Lower lobe of right lung (tissue), 2 donors: ENCODE results near the gene KCNIP1. TPM values are rescaled to one million over a fixed set of nuclear protein-coding genes. Genes with fewer than 3 reads are reported as not detected.
A peak's percentile ranks its signal among the peaks of the same experiment; 100 is the strongest.

Source experiments
- ATAC-seq, 2 donors: fragments of 200-7000 bp; cut with Tn5 transposase; one replicate each; pipeline ENCODE4 v1.9.1; 2020 to 2022; ENCODE audit warnings: mild to moderate bottlenecking in 2 of 2, moderate library complexity in 2 of 2
- DNase-seq: peaks from one replicate; pipeline ENCODE4 v3.0.0-alpha.2; 2020
- H3K27ac ChIP-seq: fragments of 200-600 bp; one replicate; pipeline ENCODE4 v1.8.0; 2022
- H3K27me3 ChIP-seq: fragments of 200-600 bp; one replicate; pipeline ENCODE4 v1.8.0; 2022; ENCODE audit warnings: low read depth
- H3K36me3 ChIP-seq: fragments of 200-600 bp; one replicate; pipeline ENCODE4 v1.8.0; 2022; ENCODE audit warnings: mild to moderate bottlenecking
- H3K4me1 ChIP-seq: fragments of 200-600 bp; one replicate; pipeline ENCODE4 v1.8.0; 2022
- H3K4me3 ChIP-seq: fragments of 200-600 bp; one replicate; pipeline ENCODE4 v1.8.0; 2022; ENCODE audit warnings: mild to moderate bottlenecking
- H3K9me3 ChIP-seq: fragments of 200-600 bp; one replicate; pipeline ENCODE4 v1.8.0; 2022
- intact Hi-C: fragments of 100-400 bp; cut with DNase I; formaldehyde crosslinking; loops from one replicate; pipeline ENCODE4 v1.11.0; 2022
- total RNA-seq: library from RNA; stranded (reverse); fragmentation: NEBNext Ultra II Directional; extraction: Animal tissue kit (Norgen Biotek cat#: 25700); gene quantifications from one replicate; pipeline ENCODE4 v1.2.1, GENCODE V29; 2021
- TF ChIP-seq, protein P1 (sequence below): fragments of 200-600 bp; IDR thresholded peaks from one replicate; pipeline ENCODE4 v1.8.0; 2022; ENCODE audit warnings: antibody characterized with exemption, mild to moderate bottlenecking
- donor health status: DM: no; HTN: yes; CAD: no; lungs with severe emphysema.

Gene KCNIP1
- total RNA-seq, 1 donor from 2014 or later: 1.7 TPM

DNA sequence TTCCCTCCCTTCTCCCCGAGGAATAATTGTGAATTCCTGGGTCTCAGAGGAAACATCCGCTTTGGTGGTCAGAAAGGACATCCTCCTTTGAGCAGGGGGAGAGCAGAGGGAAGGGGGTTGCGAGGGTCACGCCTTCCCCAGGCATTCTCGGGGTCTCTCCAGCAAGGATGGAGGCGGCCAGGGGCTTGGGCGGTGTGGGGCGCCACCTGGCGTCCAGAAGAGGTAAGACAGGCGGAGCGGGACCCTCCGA is 129.1 kb downstream of the KCNIP1 start:
- Histone ChIP-seq H3K4me3 (peak overlapping the region; percentile 24), H3K4me1 (peaks cover 28% of the 10 kb centered on the region), H3K27me3 (no peaks in the 10 kb centered on the region), H3K9me3 (no peaks in the 10 kb centered on the region), H3K27ac (peak overlapping the region; percentile 48), H3K36me3 (no peaks in the 10 kb centered on the region)
- ATAC-seq: peak; percentile 79 to 81
- TF ChIP-seq, protein P1, sequence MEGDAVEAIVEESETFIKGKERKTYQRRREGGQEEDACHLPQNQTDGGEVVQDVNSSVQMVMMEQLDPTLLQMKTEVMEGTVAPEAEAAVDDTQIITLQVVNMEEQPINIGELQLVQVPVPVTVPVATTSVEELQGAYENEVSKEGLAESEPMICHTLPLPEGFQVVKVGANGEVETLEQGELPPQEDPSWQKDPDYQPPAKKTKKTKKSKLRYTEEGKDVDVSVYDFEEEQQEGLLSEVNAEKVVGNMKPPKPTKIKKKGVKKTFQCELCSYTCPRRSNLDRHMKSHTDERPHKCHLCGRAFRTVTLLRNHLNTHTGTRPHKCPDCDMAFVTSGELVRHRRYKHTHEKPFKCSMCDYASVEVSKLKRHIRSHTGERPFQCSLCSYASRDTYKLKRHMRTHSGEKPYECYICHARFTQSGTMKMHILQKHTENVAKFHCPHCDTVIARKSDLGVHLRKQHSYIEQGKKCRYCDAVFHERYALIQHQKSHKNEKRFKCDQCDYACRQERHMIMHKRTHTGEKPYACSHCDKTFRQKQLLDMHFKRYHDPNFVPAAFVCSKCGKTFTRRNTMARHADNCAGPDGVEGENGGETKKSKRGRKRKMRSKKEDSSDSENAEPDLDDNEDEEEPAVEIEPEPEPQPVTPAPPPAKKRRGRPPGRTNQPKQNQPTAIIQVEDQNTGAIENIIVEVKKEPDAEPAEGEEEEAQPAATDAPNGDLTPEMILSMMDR: peak; percentile 95
- peak; percentile 70 for DNase-seq
- intact Hi-C loops: loop anchor here (10.0 kb wide), 1 partner anchor 198 kb away; no protein-coding TSS in a partner anchor

DNA sequence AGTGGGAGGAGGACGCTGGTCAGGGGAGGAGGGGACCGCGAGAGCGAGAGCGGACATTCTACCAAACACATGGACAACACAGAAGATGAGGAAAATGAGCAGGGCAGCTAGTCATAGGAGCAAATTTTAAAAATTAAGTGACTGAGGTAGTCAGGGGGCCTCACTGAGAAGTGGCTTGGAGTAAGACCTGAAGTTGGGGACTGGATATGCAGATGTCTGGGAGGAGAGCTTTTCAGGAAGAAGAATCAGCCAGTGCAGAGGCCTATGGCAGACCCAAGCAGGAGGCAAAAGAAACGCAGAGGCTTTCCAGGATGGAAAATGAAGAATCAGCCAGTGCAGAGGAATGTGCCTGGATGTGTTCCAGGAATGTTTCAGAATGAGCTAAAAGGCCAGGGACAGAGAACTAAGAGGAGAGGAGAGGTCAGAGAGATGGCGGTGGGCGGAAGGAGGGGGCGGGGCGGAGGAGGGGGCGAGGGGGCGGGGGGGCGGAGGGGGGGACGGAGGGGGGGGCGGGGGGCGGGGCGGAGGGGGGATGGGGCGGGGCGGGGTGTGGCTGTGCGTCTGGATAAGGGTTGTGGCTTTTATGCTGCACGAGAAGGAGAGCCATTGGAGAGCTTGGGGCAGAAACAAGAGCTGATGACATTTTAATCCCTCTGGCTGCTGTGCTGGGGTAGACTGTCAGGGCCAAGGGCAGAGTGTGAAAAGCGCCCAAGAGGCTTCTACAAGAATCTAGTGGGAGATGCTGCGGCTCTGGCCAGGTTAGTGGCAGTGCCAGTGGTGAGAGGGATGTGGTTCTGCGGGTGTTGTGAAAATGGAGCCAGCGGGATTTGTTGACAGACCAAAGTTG is 129.6 kb downstream of the KCNIP1 start:
- H3K27me3 ChIP-seq: no peaks in the 10 kb centered on the region
- H3K9me3 ChIP-seq: no peaks in the 10 kb centered on the region
- intact Hi-C loops: loop anchor here (10.0 kb wide), 1 partner anchor 199 kb away; no protein-coding TSS in a partner anchor
- H3K4me3 ChIP-seq: peak overlapping the region; percentile 24
- ATAC-seq (peak; percentile 58 to 61), DNase-seq (no peak)
- peak overlapping the region; percentile 48 for H3K27ac ChIP-seq
- TF ChIP-seq, protein P1: no peak
- H3K4me1 ChIP-seq: peaks cover 28% of the 10 kb centered on the region
- no peaks in the 10 kb centered on the region for H3K36me3 ChIP-seq

DNA sequence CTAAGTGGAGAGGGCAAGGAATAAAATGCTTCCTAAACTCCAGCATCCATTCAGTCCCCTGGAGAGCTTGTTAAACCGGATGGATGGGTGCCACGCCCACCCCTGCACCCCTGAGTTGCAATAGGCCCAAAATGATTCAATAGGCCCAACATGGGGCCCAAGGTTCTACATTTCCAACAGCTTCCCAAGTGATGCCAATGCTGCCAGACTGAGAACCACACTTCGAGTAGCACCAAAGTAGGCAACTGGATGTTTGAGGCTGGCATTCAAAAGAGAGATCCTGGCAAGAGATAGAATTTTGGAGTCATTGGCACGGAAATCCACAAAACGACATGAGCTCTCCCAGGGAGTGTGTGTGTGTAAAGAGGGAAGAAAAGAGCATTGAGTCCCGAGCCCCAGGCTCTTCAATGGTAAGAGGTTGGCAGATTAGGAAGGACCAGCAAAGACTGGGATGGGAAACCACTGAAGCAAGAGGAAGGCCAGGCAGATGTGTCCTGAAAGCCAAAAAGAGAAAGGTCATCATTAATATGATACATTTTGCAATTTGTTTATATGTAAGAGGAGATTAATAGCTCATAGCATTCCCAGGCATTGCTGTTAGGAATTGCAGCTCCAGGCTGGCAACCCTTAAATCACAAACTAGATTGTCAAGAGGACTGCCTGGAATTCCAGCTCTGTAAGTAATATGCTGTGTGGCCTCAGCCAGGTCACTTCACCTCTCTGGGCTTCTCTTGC is 130.6 kb downstream of the KCNIP1 start:
- intact Hi-C loops: loop anchor here (10.0 kb wide), 1 partner anchor 200 kb away; no protein-coding TSS in a partner anchor
- H3K4me3 ChIP-seq: no peak overlapping the region
- no peaks in the 10 kb centered on the region for H3K36me3 ChIP-seq
- DNase-seq (no peak), ATAC-seq (no peak)
- H3K27me3 ChIP-seq: no peaks in the 10 kb centered on the region
- peaks cover 28% of the 10 kb centered on the region for H3K4me1 ChIP-seq
- peak overlapping the region; percentile 5 for H3K27ac ChIP-seq
- TF ChIP-seq, protein P1: no peak
- H3K9me3 ChIP-seq: no peaks in the 10 kb centered on the region

DNA sequence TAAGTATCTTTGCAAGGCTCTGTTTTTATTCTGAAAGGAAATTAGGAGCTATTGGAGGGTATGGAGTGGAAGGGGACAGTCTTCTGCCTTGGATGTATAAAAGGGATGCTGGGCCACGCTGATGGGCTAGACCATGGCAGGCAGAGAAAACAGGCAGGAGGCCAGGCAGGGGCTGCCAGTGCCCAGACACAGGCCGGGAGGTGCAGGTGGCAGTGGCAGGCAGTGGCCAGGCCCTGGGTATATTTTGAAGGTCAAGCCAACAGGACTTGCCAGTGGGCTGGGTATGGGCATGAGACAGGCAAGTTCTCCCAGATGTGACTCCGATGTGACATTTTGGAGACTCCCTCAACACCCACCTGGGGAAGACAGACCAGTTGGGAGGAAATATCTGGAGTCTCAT is 131.9 kb downstream of the KCNIP1 start:
- Histone ChIP-seq H3K27ac (no peak overlapping the region), H3K4me3 (no peak overlapping the region), H3K9me3 (no peaks in the 10 kb centered on the region), H3K4me1 (peaks cover 28% of the 10 kb centered on the region), H3K27me3 (no peaks in the 10 kb centered on the region), H3K36me3 (no peaks in the 10 kb centered on the region)
- ATAC-seq (no peak), DNase-seq (no peak)
- TF ChIP-seq, protein P1: no peak
- intact Hi-C loops: loop anchor here (10.0 kb wide), 1 partner anchor 201 kb away; no protein-coding TSS in a partner anchor

DNA sequence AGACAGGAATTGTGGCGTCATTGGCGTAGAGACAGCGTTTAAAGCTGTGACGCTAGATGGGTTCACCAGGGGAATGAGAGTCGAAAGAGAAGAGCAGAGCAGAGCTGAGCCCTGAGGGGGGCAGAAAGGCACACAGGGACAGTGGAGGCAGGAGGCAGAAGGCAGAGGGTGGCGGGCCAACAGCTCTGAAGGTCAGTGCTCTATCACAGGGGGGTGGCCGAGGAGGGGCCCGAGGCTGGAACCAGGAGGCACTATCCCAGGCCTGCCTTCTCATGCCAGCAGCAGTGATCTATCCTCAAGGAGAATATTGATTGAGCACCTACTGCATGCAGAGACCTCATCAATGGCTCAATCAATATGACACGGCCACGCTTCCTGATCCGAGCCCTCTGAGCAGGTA is 132.4 kb downstream of the KCNIP1 start:
- Histone ChIP-seq H3K27ac (no peak overlapping the region), H3K27me3 (no peaks in the 10 kb centered on the region), H3K4me1 (peaks cover 25% of the 10 kb centered on the region), H3K4me3 (no peak overlapping the region), H3K9me3 (no peaks in the 10 kb centered on the region), H3K36me3 (no peaks in the 10 kb centered on the region)
- no peak for ATAC-seq
- DNase-seq: no peak
- TF ChIP-seq, protein P1: no peak
- intact Hi-C loops: loop anchor here (10.0 kb wide), 1 partner anchor 201 kb away; no protein-coding TSS in a partner anchor
